HL-60 (cell line): Measurements from ENCODE around the gene HPS5.

ENCODE experiments used
- POLR2AphosphoS5 ChIP-seq: IDR thresholded peaks from 2 replicates; pipeline ENCODE4 v1.6.1; 2012; ENCODE audit warnings: low read depth
- SPI1 ChIP-seq: IDR thresholded peaks from 2 replicates; pipeline ENCODE4 v1.6.1; 2012; ENCODE audit warnings: low read depth, mild to moderate bottlenecking, borderline replicate concordance
- TF ChIP-seq, protein P1 (sequence below): IDR thresholded peaks from one replicate; pipeline ENCODE4 v1.5.1; 2011; ENCODE audit warnings: low read length, control low read depth, inconsistent platforms; ENCODE audit not compliant: insufficient read depth
- TF ChIP-seq, protein P2 (sequence below): IDR thresholded peaks from 2 replicates; pipeline ENCODE4 v1.6.1; 2012; ENCODE audit warnings: low read depth; ENCODE audit not compliant: insufficient replicate concordance

DNA sequence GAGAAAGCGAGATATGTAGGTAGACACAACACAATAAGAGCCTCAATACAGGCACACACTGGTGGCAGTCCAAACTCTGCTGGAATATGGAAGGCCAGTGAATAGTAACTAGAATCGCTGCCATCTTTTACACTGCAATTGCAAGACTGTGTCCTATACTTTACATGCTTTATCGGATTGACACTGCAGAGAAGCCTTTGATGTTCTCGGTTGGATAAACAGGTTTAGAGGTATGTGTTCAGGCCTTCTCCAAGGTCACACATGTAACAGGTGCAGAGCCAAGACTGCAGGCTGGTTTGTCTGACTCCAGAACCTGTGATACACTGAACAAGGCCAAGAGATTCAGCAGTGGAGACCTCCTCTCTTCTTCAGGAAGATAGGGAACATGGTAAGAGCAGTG, 50.7 kb downstream of the HPS5 start:
- TF ChIP-seq, protein P1, sequence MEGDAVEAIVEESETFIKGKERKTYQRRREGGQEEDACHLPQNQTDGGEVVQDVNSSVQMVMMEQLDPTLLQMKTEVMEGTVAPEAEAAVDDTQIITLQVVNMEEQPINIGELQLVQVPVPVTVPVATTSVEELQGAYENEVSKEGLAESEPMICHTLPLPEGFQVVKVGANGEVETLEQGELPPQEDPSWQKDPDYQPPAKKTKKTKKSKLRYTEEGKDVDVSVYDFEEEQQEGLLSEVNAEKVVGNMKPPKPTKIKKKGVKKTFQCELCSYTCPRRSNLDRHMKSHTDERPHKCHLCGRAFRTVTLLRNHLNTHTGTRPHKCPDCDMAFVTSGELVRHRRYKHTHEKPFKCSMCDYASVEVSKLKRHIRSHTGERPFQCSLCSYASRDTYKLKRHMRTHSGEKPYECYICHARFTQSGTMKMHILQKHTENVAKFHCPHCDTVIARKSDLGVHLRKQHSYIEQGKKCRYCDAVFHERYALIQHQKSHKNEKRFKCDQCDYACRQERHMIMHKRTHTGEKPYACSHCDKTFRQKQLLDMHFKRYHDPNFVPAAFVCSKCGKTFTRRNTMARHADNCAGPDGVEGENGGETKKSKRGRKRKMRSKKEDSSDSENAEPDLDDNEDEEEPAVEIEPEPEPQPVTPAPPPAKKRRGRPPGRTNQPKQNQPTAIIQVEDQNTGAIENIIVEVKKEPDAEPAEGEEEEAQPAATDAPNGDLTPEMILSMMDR, result no peak
- TF ChIP-seq POLR2AphosphoS5, result no peak
- no peak for TF ChIP-seq SPI1
- TF ChIP-seq, protein P2, sequence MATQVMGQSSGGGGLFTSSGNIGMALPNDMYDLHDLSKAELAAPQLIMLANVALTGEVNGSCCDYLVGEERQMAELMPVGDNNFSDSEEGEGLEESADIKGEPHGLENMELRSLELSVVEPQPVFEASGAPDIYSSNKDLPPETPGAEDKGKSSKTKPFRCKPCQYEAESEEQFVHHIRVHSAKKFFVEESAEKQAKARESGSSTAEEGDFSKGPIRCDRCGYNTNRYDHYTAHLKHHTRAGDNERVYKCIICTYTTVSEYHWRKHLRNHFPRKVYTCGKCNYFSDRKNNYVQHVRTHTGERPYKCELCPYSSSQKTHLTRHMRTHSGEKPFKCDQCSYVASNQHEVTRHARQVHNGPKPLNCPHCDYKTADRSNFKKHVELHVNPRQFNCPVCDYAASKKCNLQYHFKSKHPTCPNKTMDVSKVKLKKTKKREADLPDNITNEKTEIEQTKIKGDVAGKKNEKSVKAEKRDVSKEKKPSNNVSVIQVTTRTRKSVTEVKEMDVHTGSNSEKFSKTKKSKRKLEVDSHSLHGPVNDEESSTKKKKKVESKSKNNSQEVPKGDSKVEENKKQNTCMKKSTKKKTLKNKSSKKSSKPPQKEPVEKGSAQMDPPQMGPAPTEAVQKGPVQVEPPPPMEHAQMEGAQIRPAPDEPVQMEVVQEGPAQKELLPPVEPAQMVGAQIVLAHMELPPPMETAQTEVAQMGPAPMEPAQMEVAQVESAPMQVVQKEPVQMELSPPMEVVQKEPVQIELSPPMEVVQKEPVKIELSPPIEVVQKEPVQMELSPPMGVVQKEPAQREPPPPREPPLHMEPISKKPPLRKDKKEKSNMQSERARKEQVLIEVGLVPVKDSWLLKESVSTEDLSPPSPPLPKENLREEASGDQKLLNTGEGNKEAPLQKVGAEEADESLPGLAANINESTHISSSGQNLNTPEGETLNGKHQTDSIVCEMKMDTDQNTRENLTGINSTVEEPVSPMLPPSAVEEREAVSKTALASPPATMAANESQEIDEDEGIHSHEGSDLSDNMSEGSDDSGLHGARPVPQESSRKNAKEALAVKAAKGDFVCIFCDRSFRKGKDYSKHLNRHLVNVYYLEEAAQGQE, result no peak
